GM18505 (cell line): Measurements from ENCODE around the gene SERPINA1.

Experiments used
- ATAC-seq: cut with Tn5 transposase; IDR thresholded peaks from one replicate; pipeline ENCODE4 v1.9.1; 2021; ENCODE audit not compliant: unreplicated experiment
- POLR2A ChIP-seq: IDR thresholded peaks from 4 replicates; pipeline ENCODE4 v1.6.1; 2011; ENCODE audit warnings: borderline replicate concordance; ENCODE audit not compliant: insufficient read depth, insufficient read length; ENCODE audit errors: extremely low read depth

Gene SERPINA1

DNA sequence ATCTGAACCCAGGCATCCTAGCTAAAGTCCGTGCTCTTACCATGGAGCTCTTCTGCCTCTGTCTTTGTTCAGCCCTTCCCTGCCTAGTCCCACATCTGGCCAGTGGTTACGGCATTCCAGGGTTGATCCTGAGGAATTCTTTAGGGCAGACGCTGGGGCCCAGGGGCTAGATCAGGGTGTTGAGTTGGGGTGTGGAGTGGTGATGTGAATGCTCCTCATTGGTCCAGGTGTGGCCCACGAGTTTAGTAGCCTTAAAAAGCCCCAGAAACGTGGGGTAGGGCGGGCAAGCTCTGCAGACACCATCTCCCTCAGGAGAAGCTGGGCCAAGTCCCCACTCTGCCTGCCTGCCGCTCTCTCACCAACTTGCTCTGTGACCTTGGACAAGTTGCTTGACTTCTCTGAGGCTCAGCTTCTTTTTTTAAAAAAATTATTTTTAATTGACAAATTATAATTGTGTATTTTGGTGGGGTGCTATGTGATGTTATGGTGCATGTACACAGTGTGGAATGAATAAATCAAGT lies 56.3 kb downstream of the SERPINA1 start:
- ATAC-seq = no peak
- no peak for TF ChIP-seq POLR2A

DNA sequence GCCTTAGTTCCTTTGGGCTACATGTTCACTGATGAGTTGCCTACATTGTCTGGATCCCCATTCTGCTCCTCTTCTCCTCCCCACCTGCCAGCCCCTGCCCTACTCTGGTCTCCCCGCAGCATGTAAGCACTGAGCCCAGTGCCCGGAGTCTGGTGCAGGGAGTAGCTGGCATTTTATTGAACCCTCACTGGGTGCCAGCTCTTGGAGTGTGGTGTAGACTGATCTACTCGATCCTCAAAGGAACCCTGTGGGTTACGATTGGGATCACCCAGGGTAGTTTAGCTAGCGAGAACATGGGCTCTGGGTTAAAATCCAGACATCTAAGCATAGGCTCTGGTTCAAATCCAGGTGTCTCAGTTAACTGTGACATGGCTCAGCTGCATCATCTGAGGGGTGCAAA lies 56.9 kb downstream of the SERPINA1 start:
- TF ChIP-seq POLR2A = no peak
- no peak for ATAC-seq

DNA sequence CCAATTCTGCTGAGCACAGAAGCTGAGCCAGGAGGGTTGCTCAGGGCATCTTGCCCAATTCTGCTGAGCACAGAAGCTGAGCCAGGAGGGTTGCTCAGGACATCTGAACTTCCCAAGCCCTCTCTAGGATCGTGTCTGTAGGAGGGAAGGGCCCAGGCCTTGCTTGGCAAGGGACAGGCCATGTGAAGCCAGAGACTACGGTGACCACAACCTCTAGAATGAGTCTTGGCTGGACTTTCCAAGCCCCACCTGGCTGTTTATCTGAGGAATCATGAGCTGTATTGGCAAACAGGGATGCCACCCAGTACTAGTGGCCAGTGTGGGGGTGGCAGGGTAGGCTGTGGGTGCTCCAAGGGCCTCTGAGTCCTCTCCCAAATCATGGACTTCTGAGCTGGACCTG lies 57.5 kb downstream of the SERPINA1 start:
- no peak for ATAC-seq
- no peak for TF ChIP-seq POLR2A

DNA sequence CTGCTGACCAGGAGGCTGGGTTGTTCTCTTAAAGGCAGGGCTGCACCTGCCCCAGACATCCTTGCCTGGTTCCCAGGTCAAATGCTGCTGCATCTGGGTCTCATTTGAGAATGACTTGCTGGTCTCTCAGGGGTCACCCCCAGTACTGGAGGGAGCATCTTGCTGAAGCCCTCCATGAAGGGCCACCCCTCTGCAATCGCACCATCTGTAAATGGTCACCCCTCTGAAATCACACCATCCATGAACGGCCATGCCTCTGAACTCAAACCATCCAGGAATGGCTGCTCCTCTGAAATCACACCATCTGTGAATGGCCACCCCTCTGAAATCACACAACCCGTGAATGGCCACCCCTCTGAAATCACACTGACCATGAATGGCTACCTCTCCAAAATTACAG lies 58.0 kb downstream of the SERPINA1 start:
- TF ChIP-seq POLR2A = no peak
- ATAC-seq = no peak

DNA sequence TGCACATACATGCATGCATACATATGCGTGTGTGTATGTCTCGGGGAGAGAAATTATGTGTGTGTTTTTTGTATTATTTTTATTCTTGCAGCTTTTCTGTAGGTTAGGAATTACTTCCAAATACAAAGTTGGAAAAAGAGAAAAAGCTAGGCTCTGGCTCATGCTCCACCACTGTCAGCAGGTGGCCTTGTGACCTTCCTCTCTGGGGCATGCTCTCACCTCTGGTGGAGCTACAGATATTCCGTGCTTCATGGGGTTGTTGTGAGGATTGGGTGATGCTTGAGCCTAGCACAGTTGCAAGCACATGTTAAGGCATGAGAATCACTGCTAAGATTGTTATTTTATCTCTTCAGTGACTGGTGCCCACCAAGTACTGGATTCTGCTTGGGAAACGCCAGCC lies 58.5 kb downstream of the SERPINA1 start:
- ATAC-seq = no peak
- TF ChIP-seq POLR2A = no peak

DNA sequence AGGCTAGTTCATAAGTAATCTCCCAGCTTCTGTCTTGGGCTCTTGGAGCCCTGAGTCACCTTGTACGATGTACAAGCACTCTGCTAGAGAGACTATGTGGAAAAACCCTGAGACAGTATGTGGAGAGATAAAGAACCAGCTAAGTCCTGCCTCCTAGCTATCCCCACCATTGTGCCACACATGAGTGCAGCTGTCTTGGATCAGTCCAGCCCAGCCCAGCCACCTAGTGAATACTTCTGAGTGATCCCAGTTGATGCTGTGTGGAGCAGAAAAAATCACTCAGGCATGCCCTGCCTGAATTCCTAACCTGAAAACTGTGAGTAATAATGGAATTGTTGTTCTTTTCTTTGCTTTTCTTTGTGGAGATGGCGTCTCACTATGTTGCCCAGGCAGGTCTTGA lies 60.2 kb downstream of the SERPINA1 start:
- ATAC-seq = no peak

More for the DNA sequence above, 60.2 kb downstream of the SERPINA1 start:
- no peak for TF ChIP-seq POLR2A
